KMS-11 (cell line): ENCODE measurements around the gene TCF4.

ENCODE experiments used
- H2AFZ ChIP-seq: fragments of 200-600 bp; sonication (generic); 2 replicates; pipeline ENCODE4 v1.6.1; 2016; ENCODE audit warnings: antibody characterized with exemption, mixed run types, low read depth
- H3K27ac ChIP-seq: fragments of 200-600 bp; sonication (generic); 2 replicates; pipeline ENCODE4 v1.6.1; 2016; ENCODE audit warnings: mild to moderate bottlenecking, mixed run types
- H3K27me3 ChIP-seq: fragments of 200-600 bp; sonication (generic); 2 replicates; pipeline ENCODE4 v1.6.1; 2017; ENCODE audit warnings: mild to moderate bottlenecking, low read depth, mixed run types, moderate library complexity; ENCODE audit not compliant: insufficient read depth
- H3K36me3 ChIP-seq: fragments of 200-600 bp; sonication (generic); 2 replicates; pipeline ENCODE4 v1.6.1; 2017; ENCODE audit warnings: mild to moderate bottlenecking, mixed run types; ENCODE audit not compliant: insufficient read depth
- H3K4me1 ChIP-seq: fragments of 200-600 bp; sonication (generic); 2 replicates; pipeline ENCODE4 v1.6.1; 2016; ENCODE audit warnings: mild to moderate bottlenecking, low read depth, mixed run types; ENCODE audit not compliant: poor library complexity, severe bottlenecking
- H3K4me2 ChIP-seq: fragments of 200-600 bp; sonication (generic); 2 replicates; pipeline ENCODE4 v1.7.0; 2016; ENCODE audit warnings: mild to moderate bottlenecking, mixed run types
- H3K4me3 ChIP-seq: fragments of 200-600 bp; sonication (generic); IDR thresholded peaks from 2 replicates; pipeline ENCODE4 v1.6.1; 2017; ENCODE audit warnings: low read depth, low read length, mixed read lengths; ENCODE audit not compliant: insufficient read depth
- H3K79me2 ChIP-seq: fragments of 200-600 bp; sonication (generic); 2 replicates; pipeline ENCODE4 v1.6.1; 2016; ENCODE audit warnings: low read depth, mixed run types; ENCODE audit not compliant: insufficient read depth
- H3K9ac ChIP-seq: fragments of 200-600 bp; sonication (generic); 2 replicates; pipeline ENCODE4 v1.6.1; 2016; ENCODE audit warnings: mild to moderate bottlenecking, mixed run types
- H4K20me1 ChIP-seq: fragments of 200-600 bp; sonication (generic); 2 replicates; pipeline ENCODE4 v1.6.1; 2016; ENCODE audit warnings: mild to moderate bottlenecking, mixed run types; ENCODE audit not compliant: insufficient read depth
- TF ChIP-seq, protein P1 (sequence below): fragments of 200-600 bp; sonication (generic); conservative IDR thresholded peaks from 2 replicates; pipeline ENCODE4 v1.6.1; 2017; ENCODE audit warnings: low read depth, mild to moderate bottlenecking, antibody characterized with exemption, low read length, moderate library complexity, mixed read lengths

The TCF4 gene

DNA sequence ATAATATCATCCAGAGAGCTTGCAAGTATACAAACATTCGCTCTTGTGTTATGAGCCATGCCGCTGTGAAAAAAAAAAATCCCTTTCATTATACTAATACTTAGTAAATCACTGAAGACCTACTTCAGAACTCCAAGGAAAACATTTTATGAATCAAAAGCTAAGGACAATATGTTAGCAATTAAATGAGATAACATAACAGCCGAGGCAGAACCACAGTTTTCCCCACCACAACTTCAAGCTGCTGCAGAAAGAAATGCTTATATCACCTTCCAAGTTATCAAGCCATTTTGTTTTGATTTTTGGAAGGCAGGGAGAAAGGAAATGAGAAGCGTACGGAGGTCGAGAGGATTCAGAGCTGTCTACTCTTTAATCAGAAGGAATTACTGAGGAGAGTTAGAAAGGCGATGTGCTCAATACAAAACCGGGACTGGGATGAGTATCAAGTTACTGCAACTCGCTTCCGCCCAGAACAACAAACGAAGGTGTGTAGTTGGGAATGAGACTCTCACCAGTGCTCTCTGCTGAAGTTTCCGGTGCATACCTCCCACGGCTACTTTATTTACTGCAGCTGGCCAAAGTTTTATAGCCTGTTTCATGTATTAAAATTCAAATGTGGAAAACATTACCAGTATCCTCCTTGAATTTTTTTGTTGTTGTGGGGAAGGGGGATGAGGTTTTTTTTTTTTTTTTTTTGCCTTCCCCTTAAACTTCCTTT is 336.6 kb downstream of the TCF4 start:
- TF ChIP-seq, protein P1, sequence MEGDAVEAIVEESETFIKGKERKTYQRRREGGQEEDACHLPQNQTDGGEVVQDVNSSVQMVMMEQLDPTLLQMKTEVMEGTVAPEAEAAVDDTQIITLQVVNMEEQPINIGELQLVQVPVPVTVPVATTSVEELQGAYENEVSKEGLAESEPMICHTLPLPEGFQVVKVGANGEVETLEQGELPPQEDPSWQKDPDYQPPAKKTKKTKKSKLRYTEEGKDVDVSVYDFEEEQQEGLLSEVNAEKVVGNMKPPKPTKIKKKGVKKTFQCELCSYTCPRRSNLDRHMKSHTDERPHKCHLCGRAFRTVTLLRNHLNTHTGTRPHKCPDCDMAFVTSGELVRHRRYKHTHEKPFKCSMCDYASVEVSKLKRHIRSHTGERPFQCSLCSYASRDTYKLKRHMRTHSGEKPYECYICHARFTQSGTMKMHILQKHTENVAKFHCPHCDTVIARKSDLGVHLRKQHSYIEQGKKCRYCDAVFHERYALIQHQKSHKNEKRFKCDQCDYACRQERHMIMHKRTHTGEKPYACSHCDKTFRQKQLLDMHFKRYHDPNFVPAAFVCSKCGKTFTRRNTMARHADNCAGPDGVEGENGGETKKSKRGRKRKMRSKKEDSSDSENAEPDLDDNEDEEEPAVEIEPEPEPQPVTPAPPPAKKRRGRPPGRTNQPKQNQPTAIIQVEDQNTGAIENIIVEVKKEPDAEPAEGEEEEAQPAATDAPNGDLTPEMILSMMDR: no peak
- no peak overlapping the region for H3K4me2 ChIP-seq

DNA sequence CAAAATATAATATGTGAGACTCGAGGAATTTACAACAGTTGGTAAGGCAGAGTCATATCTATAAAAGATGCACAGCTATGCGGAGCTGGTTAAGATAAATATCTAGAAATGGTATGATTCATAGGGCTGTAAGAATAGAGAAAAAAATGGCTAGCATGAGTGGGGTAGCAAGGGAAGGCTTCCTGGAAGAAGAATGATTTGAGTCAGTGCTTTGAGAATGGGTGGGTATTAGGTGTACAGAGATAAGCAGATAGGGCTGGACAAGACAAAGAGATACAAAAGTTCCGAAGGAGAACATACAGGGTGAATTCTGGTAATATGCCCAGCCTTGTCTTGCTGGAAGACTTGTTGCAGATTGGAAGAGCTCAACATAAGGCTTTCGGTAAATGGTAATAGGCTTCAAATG is 337.2 kb downstream of the TCF4 start:
- peaks cover 24% of the 10 kb centered on the region; the same call in 1 of the 2 replicates for H3K36me3 ChIP-seq
- H3K4me3 ChIP-seq: no peak overlapping the region
- H3K27me3 ChIP-seq: no peaks in the 10 kb centered on the region
- no peak overlapping the region for H2AFZ ChIP-seq
- H3K4me1 ChIP-seq: peaks cover 51% of the 10 kb centered on the region
- H3K79me2 ChIP-seq: no peaks in the 10 kb centered on the region
- H3K9ac ChIP-seq: no peak overlapping the region
- H4K20me1 ChIP-seq: no peaks in the 10 kb centered on the region
- TF ChIP-seq, protein P1: no peak
- H3K27ac ChIP-seq: no peak overlapping the region
- H3K4me2 ChIP-seq: no peak overlapping the region

More for the DNA sequence above, 336.6 kb downstream of the TCF4 start:
- peaks cover 24% of the 10 kb centered on the region; the same call in 1 of the 2 replicates for H3K36me3 ChIP-seq
- H2AFZ ChIP-seq: no peak overlapping the region
- no peaks in the 10 kb centered on the region for H3K27me3 ChIP-seq
- no peak overlapping the region for H3K4me3 ChIP-seq
- H3K27ac ChIP-seq: no peak overlapping the region
- no peak overlapping the region for H3K9ac ChIP-seq
- no peaks in the 10 kb centered on the region for H3K79me2 ChIP-seq
- no peaks in the 10 kb centered on the region for H4K20me1 ChIP-seq
- H3K4me1 ChIP-seq: peaks cover 45% of the 10 kb centered on the region

DNA sequence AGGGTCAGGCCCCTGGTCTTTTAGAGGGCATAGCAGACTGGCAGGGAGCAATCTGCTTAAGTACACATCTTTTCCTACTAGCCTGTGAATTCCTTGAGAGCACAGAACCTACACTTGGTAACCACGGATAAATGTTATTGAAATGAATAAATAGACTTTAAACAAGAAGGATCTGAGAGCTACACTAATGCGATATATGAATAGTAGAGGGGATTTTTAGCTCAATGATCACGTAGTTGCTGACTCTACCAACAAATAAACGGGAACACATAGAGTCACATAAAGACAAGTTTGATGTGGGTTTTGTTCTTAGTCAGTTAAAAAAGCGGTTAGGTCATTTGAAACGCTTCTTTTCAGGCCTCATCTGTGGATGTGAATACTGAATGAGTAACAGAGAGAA is 338.4 kb downstream of the TCF4 start:
- Histone ChIP-seq H3K79me2 (no peaks in the 10 kb centered on the region), H2AFZ (no peak overlapping the region), H3K36me3 (peaks cover 18% of the 10 kb centered on the region; the same call in 1 of the 2 replicates), H3K27me3 (no peaks in the 10 kb centered on the region), H4K20me1 (no peaks in the 10 kb centered on the region), H3K4me3 (no peak overlapping the region), H3K9ac (no peak overlapping the region), H3K27ac (no peak overlapping the region), H3K4me2 (no peak overlapping the region), H3K4me1 (peaks cover 58% of the 10 kb centered on the region)
- TF ChIP-seq, protein P1: no peak

DNA sequence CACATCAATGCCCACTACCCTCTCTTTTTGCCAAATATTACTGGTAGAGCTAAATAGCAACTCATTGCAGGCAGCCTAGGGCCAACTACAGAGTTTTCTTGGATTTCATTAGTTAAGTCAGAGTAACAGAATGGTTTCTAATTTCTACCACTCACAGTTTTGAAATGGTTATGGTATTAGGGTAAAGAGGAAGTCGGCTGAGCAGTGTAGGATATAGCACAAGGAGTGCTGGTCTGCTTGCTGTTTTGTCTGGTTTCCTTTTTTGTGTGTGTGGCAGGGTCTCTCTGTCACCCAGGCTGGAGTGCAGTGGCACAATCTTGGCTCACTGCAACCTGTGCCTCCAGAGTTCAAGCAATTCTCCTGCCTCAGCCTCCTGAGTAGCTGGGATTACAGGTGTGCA is 339.5 kb downstream of the TCF4 start:
- Histone ChIP-seq H3K4me2 (no peak overlapping the region), H3K27ac (no peak overlapping the region), H2AFZ (no peak overlapping the region), H3K27me3 (no peaks in the 10 kb centered on the region), H3K4me1 (peaks cover 48% of the 10 kb centered on the region), H3K9ac (no peak overlapping the region), H4K20me1 (no peaks in the 10 kb centered on the region), H3K4me3 (no peak overlapping the region), H3K79me2 (no peaks in the 10 kb centered on the region), H3K36me3 (peaks cover 8% of the 10 kb centered on the region; the same call in 1 of the 2 replicates)
- TF ChIP-seq, protein P1: no peak
